Measurements from ENCODE around the gene COBL.

COBL gene

GRCh38 chr7:51229106-51229537, 87.5 kb downstream of the COBL start:
- no peak for TF ChIP-seq TAF1 (IDR thresholded peaks at IDR 0.05; ENCODE audit: borderline replicate concordance, insufficient read depth, low read length)
- TF ChIP-seq SIN3A (IDR thresholded peaks at IDR 0.05; ENCODE audit: borderline replicate concordance, insufficient read depth, low read length) = no peak
- TF ChIP-seq POLR2AphosphoS5 (IDR thresholded peaks at IDR 0.05; ENCODE audit: low read depth, low read length) = no peak
- no peak for TF ChIP-seq REST (IDR thresholded peaks at IDR 0.05; ENCODE audit: insufficient read depth in 1 of 2, low read depth in 2 of 2, low read length in 2 of 2)
- TF ChIP-seq FOXP2 (optimal IDR thresholded peaks at IDR 0.05; ENCODE audit: borderline replicate concordance, extremely low read depth, extremely low read length, insufficient read depth) = no peak

- TF ChIP-seq FOXP2 (optimal IDR thresholded peaks at IDR 0.05; ENCODE audit: borderline replicate concordance, extremely low read depth, extremely low read length, insufficient read depth) (no peak), POLR2AphosphoS5 (IDR thresholded peaks at IDR 0.05; ENCODE audit: low read depth, low read length) (no peak), REST (IDR thresholded peaks at IDR 0.05; ENCODE audit: insufficient read depth in 1 of 2, low read depth in 2 of 2, low read length in 2 of 2) (no peak), SIN3A (IDR thresholded peaks at IDR 0.05; ENCODE audit: borderline replicate concordance, insufficient read depth, low read length) (no peak), TAF1 (IDR thresholded peaks at IDR 0.05; ENCODE audit: borderline replicate concordance, insufficient read depth, low read length) (no peak)
Observed at GRCh38 chr7:51228386-51228958, 88.1 kb downstream of the COBL start.

- TF ChIP-seq REST (IDR thresholded peaks at IDR 0.05; ENCODE audit: insufficient read depth in 1 of 2, low read depth in 2 of 2, low read length in 2 of 2) = no peak
- TF ChIP-seq SIN3A (IDR thresholded peaks at IDR 0.05; ENCODE audit: borderline replicate concordance, insufficient read depth, low read length) = no peak
- no peak for TF ChIP-seq POLR2AphosphoS5 (IDR thresholded peaks at IDR 0.05; ENCODE audit: low read depth, low read length)
- no peak for TF ChIP-seq TAF1 (IDR thresholded peaks at IDR 0.05; ENCODE audit: borderline replicate concordance, insufficient read depth, low read length)
- no peak for TF ChIP-seq FOXP2 (optimal IDR thresholded peaks at IDR 0.05; ENCODE audit: borderline replicate concordance, extremely low read depth, extremely low read length, insufficient read depth)
Observed at GRCh38 chr7:51227861-51228260, 88.7 kb downstream of the COBL start.

GRCh38 chr7:51226916-51227535, 89.6 kb downstream of the COBL start:
- TF ChIP-seq REST (IDR thresholded peaks at IDR 0.05; ENCODE audit: insufficient read depth in 1 of 2, low read depth in 2 of 2, low read length in 2 of 2) (no peak), SIN3A (IDR thresholded peaks at IDR 0.05; ENCODE audit: borderline replicate concordance, insufficient read depth, low read length) (no peak), FOXP2 (optimal IDR thresholded peaks at IDR 0.05; ENCODE audit: borderline replicate concordance, extremely low read depth, extremely low read length, insufficient read depth) (no peak), TAF1 (IDR thresholded peaks at IDR 0.05; ENCODE audit: borderline replicate concordance, insufficient read depth, low read length) (no peak), POLR2AphosphoS5 (IDR thresholded peaks at IDR 0.05; ENCODE audit: low read depth, low read length) (no peak)

Measured in PFSK-1 (cell line).